Panc1 (cell line): ENCODE data around the gene GRAMD1B. TPM values are rescaled to one million over a fixed set of nuclear protein-coding genes. Genes with fewer than 3 reads are reported as not detected.

Experiments
- ATAC-seq: fragments of 200-7000 bp; cut with Tn5 transposase; 2 replicates; pipeline ENCODE4 v1.9.1; 2020; ENCODE audit warnings: mild to moderate bottlenecking, moderate library complexity
- BruUV-seq: library from RNA; stranded (reverse); fragments of 400-500 nt; replicated peaks from 2 replicates; lab custom pipeline; 2021; lab: Mats Ljungman, UMichigan
- CTCF ChIA-PET: fragments of 300-600 bp; sonication (Branson Sonifier 250); formaldehyde crosslinking; loops from one replicate; lab custom pipeline; 2022; ENCODE audit warnings: antibody characterized with exemption; lab: Charles Lee
- POLR2A ChIA-PET: fragments of 300-600 bp; sonication (Branson Sonifier 250); formaldehyde crosslinking; loops from one replicate; lab custom pipeline; 2022; ENCODE audit warnings: antibody characterized with exemption; lab: Charles Lee
- DNase-seq: peaks from one replicate; pipeline ENCODE4 v3.0.0-alpha.2; 2010; ENCODE audit warnings: low read depth, low spot score
- H3K27ac ChIP-seq: 2 replicates; pipeline ENCODE4 v1.5.1; 2011; ENCODE audit warnings: mild to moderate bottlenecking, low read length, inconsistent platforms
- H3K27me3 ChIP-seq: fragments of 200-500 bp; sonication (Bioruptor generic); 2 replicates; pipeline ENCODE4 v1.6.0; 2014; ENCODE audit warnings: low read length, inconsistent platforms; ENCODE audit not compliant: control insufficient read depth, insufficient read depth
- H3K36me3 ChIP-seq: fragments of 200-500 bp; sonication (Bioruptor generic); 2 replicates; pipeline ENCODE4 v1.5.1; 2014; ENCODE audit warnings: inconsistent platforms, mild to moderate bottlenecking, low read length, moderate library complexity; ENCODE audit not compliant: control insufficient read depth, insufficient read depth
- H3K4me1 ChIP-seq: 2 replicates; pipeline ENCODE4 v1.5.1; 2011; ENCODE audit warnings: inconsistent platforms, mild to moderate bottlenecking, low read length, moderate library complexity; ENCODE audit not compliant: control insufficient read depth, insufficient read depth
- H3K4me3 ChIP-seq, 2 experiments: 2 replicates each; pipeline ENCODE4 v1.5.1; 2011 to 2012; ENCODE audit warnings: low read depth in 2 of 2, low read length in 2 of 2, mild to moderate bottlenecking in 2 of 2, inconsistent platforms in 1 of 2, moderate library complexity in 1 of 2
- H3K9me3 ChIP-seq: fragments of 200-500 bp; sonication (Bioruptor generic); 2 replicates; pipeline ENCODE4 v1.5.1; 2014; ENCODE audit warnings: low read depth, mild to moderate bottlenecking, inconsistent platforms, low read length, moderate library complexity; ENCODE audit not compliant: control insufficient read depth, insufficient read depth
- POLR2AphosphoS5 ChIP-seq: IDR thresholded peaks from 2 replicates; pipeline ENCODE4 v1.6.1; 2012; ENCODE audit warnings: mild to moderate bottlenecking, low read depth, low read length, moderate library complexity
- SIN3A ChIP-seq: IDR thresholded peaks from 2 replicates; pipeline ENCODE4 v1.6.1; 2012; ENCODE audit warnings: low read depth, mild to moderate bottlenecking, low read length, moderate library complexity, borderline replicate concordance; ENCODE audit not compliant: insufficient read depth
- TCF7L2 ChIP-seq: IDR thresholded peaks from 2 replicates; pipeline ENCODE4 v1.6.1; 2011; ENCODE audit warnings: mild to moderate bottlenecking, low read depth, low read length, inconsistent platforms
- in situ Hi-C: cut with HindIII; loops from 2 replicates; pipeline ENCODE4 v1.10.0; 2016; ENCODE audit warnings: low sequenced_read_pairs, low pct_unique_long_range_greater_than_20kb
- intact Hi-C: fragments of 100-400 bp; cut with micrococcal nuclease; formaldehyde crosslinking; loops from one replicate; pipeline ENCODE4 v1.10.0; 2022; ENCODE audit not compliant: unreplicated experiment
- total RNA-seq: library from RNA; stranded (reverse); gene quantifications from one replicate; pipeline ENCODE4 v1.2.1, GENCODE V29; 2021; ENCODE audit not compliant: unreplicated experiment
- TF ChIP-seq, protein P1 (sequence below), 2 experiments: IDR thresholded peaks; 2 replicates each; pipeline ENCODE4 v1.6.1; 2011 to 2012; ENCODE audit warnings: low read depth in 2 of 2, control low read depth in 1 of 2, low read length in 1 of 2, mild to moderate bottlenecking in 1 of 2, moderate library complexity in 1 of 2; ENCODE audit not compliant: insufficient read depth in 1 of 2
- TF ChIP-seq, protein P2 (sequence below): fragments of 450-650 bp; IDR thresholded peaks from 2 replicates; pipeline ENCODE4 v1.5.1; 2017; ENCODE audit warnings: mild to moderate bottlenecking

GRAMD1B gene
- total RNA-seq, 1 experiment from 2014 or later = 0.46 TPM

DNA sequence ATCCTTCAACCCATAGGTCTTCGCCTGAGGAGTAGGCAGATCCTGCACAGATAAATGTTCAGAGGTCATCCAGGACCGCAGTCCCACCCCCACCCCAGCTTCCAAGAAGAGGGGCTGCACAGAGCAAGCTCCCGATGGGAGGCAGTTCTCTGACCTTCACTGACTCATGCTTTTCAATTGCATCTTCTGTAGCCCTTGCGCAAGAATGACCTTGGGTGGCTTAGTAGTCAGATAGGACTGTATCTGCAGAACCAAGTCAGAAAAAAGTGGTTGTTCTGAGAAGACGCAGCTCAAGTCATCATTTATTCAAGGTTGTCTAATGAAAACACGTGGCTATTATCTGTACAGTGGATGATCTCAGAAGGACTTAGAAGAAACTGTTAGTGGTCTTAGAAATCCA is 16.4 kb upstream of the GRAMD1B start:
- CTCF ChIA-PET = no interaction called here
- in situ Hi-C loops = no loop called here
- no peak overlapping the region for H3K27ac ChIP-seq
- peaks cover 26% of the 10 kb centered on the region for H3K27me3 ChIP-seq
- H3K9me3 ChIP-seq = no peaks in the 10 kb centered on the region
- intact Hi-C loops = no loop called here
- POLR2A ChIA-PET = no interaction called here
- H3K4me3 ChIP-seq = no peak overlapping the region
- ATAC-seq (no peak), DNase-seq (no peak)
- BruUV-seq = no TSS peak
- no peaks in the 10 kb centered on the region for H3K36me3 ChIP-seq
- no peaks in the 10 kb centered on the region for H3K4me1 ChIP-seq
- TF ChIP-seq SIN3A (no peak), TCF7L2 (no peak), POLR2AphosphoS5 (no peak)
- TF ChIP-seq, protein P1, sequence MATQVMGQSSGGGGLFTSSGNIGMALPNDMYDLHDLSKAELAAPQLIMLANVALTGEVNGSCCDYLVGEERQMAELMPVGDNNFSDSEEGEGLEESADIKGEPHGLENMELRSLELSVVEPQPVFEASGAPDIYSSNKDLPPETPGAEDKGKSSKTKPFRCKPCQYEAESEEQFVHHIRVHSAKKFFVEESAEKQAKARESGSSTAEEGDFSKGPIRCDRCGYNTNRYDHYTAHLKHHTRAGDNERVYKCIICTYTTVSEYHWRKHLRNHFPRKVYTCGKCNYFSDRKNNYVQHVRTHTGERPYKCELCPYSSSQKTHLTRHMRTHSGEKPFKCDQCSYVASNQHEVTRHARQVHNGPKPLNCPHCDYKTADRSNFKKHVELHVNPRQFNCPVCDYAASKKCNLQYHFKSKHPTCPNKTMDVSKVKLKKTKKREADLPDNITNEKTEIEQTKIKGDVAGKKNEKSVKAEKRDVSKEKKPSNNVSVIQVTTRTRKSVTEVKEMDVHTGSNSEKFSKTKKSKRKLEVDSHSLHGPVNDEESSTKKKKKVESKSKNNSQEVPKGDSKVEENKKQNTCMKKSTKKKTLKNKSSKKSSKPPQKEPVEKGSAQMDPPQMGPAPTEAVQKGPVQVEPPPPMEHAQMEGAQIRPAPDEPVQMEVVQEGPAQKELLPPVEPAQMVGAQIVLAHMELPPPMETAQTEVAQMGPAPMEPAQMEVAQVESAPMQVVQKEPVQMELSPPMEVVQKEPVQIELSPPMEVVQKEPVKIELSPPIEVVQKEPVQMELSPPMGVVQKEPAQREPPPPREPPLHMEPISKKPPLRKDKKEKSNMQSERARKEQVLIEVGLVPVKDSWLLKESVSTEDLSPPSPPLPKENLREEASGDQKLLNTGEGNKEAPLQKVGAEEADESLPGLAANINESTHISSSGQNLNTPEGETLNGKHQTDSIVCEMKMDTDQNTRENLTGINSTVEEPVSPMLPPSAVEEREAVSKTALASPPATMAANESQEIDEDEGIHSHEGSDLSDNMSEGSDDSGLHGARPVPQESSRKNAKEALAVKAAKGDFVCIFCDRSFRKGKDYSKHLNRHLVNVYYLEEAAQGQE (IDR thresholded peaks at IDR 0.05; ENCODE audit: insufficient read depth in 1 of 2, low read depth in 2 of 2, low read length in 1 of 2) = no peak
- TF ChIP-seq, protein P2, sequence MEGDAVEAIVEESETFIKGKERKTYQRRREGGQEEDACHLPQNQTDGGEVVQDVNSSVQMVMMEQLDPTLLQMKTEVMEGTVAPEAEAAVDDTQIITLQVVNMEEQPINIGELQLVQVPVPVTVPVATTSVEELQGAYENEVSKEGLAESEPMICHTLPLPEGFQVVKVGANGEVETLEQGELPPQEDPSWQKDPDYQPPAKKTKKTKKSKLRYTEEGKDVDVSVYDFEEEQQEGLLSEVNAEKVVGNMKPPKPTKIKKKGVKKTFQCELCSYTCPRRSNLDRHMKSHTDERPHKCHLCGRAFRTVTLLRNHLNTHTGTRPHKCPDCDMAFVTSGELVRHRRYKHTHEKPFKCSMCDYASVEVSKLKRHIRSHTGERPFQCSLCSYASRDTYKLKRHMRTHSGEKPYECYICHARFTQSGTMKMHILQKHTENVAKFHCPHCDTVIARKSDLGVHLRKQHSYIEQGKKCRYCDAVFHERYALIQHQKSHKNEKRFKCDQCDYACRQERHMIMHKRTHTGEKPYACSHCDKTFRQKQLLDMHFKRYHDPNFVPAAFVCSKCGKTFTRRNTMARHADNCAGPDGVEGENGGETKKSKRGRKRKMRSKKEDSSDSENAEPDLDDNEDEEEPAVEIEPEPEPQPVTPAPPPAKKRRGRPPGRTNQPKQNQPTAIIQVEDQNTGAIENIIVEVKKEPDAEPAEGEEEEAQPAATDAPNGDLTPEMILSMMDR = no peak

DNA sequence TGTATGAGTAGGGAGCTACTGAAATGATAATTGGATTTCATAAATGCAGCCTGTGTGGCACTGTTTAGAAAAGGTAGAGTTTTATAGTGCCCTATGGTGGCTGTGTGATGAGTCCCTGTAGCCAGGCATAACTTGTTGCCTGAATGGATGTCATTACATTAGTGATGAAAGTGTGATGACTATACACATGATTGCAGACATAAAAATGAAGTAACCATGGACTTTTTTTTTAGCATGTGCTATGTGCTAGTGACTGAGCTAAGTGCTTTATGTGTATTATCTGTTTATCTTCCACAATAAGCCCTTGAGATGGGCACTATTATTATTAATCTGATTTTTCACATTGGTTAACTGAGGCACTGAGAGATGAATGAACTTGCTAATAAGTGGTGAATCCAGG is 13.5 kb upstream of the GRAMD1B start:
- H3K4me3 ChIP-seq = no peak overlapping the region
- CTCF ChIA-PET = no interaction called here
- intact Hi-C loops = no loop called here
- no peak overlapping the region for H3K27ac ChIP-seq
- no peak for DNase-seq
- TF ChIP-seq POLR2AphosphoS5 (no peak), SIN3A (no peak), TCF7L2 (no peak)
- peaks cover 27% of the 10 kb centered on the region for H3K27me3 ChIP-seq
- H3K9me3 ChIP-seq = no peaks in the 10 kb centered on the region
- no peaks in the 10 kb centered on the region for H3K36me3 ChIP-seq
- no peak for ATAC-seq
- BruUV-seq = no TSS peak
- in situ Hi-C loops = no loop called here
- POLR2A ChIA-PET = no interaction called here
- H3K4me1 ChIP-seq = no peaks in the 10 kb centered on the region

DNA sequence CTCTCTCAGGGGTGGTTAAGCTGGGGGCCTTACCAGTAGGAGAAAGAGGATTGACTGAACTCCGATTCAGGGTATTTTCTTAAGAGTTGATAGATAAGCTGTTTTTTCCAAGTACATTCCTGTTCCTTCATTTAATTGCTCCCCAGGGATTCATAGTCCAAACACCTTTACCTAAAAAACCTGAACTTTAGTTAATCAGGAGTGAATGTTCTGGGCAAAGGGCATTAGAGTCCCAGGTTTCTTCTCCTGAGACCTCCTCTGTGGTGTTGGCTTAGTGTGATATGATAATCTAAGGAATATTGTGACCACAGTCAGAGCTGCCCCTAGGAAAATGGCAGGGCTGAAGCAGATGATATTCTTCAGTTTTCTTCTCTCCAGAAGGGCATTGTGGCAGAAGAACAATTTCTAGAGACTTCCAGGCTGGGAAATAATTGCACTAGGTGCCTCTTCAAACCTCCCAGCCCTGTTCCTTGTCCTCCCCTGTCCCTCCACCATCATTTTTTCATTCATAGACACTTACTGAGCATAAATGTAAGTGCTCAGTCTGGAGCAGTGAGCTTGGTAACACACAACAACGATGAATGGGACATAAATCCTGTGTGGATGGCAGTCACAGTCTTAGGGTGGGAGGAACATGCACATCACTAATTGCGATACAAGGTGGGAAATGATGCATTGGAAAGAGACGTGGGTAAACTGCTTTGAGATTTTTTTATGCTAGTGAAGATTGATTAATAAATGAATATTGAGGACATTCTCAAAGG is 11.5 kb upstream of the GRAMD1B start:
- DNase-seq (no peak), ATAC-seq (no peak)
- H3K27me3 ChIP-seq = peaks cover 34% of the 10 kb centered on the region
- ChIA-PET POLR2A (no interaction called here), CTCF (interaction anchor here (0.5 kb wide), 1 partner anchor 317 kb away, joined by 3 read pairs; no protein-coding TSS in a partner anchor)
- no peaks in the 10 kb centered on the region for H3K4me1 ChIP-seq
- BruUV-seq = no TSS peak
- no peaks in the 10 kb centered on the region for H3K36me3 ChIP-seq
- no peak overlapping the region for H3K4me3 ChIP-seq
- H3K9me3 ChIP-seq = no peaks in the 10 kb centered on the region
- in situ Hi-C loops = no loop called here
- TF ChIP-seq TCF7L2 = no peak
- TF ChIP-seq, protein P1 (IDR thresholded peaks at IDR 0.05; ENCODE audit: insufficient read depth in 1 of 2, low read depth in 2 of 2, low read length in 1 of 2) = no peak
- TF ChIP-seq SIN3A = no peak
- no peak for TF ChIP-seq POLR2AphosphoS5
- TF ChIP-seq, protein P2 = no peak
- intact Hi-C loops = no loop called here
- no peak overlapping the region for H3K27ac ChIP-seq
